ENCODE results near the gene CNOT3. TPM values are rescaled to one million over a fixed set of nuclear protein-coding genes. Genes with fewer than 3 reads are reported as not detected.
"Not testable (repeated sequence)": the region's sequence is repeated elsewhere in the genome, so short reads cannot be mapped to it uniquely, and the experiment has no call there.

CNOT3 gene
- total and polyA plus RNA-seq, 2 experiments from 2014 or later: 39.6 to 52.8 TPM

DNA sequence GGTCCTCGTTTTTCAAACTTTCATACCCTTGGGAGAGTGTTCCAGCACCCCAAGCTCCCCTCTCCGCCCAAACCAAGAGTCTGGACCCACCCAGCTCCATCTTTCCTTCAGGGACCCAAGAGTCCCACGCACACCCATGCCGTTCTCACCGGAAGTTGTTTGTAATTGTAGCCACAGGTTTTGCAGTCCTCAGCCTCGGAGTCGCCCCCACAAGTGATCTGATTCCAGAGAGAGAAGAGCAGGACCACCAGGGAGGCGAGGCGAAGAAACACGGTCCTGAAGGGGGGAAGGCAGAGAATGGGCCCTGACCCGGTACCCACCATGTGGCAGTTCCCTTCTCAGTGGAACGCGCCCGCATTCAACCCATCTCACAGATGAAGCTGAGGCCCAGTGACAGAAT is 25.3 kb downstream of the CNOT3 start:
- H3K9me3 ChIP-seq (ENCODE audit: low read depth): no peaks in the 10 kb centered on the region
- no peak overlapping the region for H3K27ac ChIP-seq
- no peak for DNase-seq (ENCODE audit: low read depth in 1 of 2, low spot score in 1 of 2)
- no peaks in the 10 kb centered on the region for H3K36me3 ChIP-seq
- H3K27me3 ChIP-seq: no peaks in the 10 kb centered on the region
- no peak overlapping the region for H3K4me3 ChIP-seq
- TF ChIP-seq, protein P1, sequence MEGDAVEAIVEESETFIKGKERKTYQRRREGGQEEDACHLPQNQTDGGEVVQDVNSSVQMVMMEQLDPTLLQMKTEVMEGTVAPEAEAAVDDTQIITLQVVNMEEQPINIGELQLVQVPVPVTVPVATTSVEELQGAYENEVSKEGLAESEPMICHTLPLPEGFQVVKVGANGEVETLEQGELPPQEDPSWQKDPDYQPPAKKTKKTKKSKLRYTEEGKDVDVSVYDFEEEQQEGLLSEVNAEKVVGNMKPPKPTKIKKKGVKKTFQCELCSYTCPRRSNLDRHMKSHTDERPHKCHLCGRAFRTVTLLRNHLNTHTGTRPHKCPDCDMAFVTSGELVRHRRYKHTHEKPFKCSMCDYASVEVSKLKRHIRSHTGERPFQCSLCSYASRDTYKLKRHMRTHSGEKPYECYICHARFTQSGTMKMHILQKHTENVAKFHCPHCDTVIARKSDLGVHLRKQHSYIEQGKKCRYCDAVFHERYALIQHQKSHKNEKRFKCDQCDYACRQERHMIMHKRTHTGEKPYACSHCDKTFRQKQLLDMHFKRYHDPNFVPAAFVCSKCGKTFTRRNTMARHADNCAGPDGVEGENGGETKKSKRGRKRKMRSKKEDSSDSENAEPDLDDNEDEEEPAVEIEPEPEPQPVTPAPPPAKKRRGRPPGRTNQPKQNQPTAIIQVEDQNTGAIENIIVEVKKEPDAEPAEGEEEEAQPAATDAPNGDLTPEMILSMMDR (IDR thresholded peaks at IDR 0.05; ENCODE audit: low read depth, low read length): no peak
- H3K4me1 ChIP-seq (ENCODE audit: low read depth): peaks cover 10% of the 10 kb centered on the region

DNA sequence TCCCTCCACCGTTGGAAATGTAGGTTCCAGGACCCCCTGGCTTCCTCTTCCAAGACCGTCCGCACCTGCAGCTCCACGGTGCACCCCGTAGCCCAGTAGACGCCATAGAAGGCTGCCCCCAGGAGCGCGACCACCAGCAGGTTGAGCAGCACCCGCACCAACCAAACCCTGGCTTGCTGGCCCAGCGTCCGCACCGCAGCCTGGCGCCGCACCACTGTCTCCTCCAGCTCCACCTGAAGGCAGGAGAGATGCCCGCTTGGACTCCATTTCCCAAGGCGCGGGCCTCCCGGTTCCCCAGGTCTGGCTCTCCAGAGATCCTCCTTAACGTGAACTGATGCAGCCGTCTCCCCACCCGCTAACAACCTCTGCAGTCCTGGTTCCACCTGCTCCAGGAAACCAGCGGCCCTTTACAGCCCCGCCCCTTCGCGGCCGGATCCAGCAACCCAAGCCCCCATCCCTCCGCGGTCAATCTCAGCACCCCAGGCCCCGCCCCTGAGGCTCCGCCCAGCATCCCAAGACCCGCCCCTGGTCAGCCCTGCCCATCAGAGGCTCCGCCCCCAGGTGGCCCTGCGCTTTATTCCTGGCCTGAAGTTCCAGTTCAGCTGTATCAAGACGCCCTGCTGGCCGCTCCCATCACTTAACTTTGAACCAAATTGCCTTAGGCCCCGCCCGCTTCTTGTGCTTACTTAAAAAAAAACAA is 27.0 kb downstream of the CNOT3 start:
- Histone ChIP-seq H3K9me3 (ENCODE audit: low read depth) (no peaks in the 10 kb centered on the region), H3K4me3 (no peak overlapping the region), H3K27me3 (no peaks in the 10 kb centered on the region), H3K4me1 (ENCODE audit: low read depth) (peaks cover 5% of the 10 kb centered on the region), H3K27ac (no peak overlapping the region), H3K36me3 (no peaks in the 10 kb centered on the region)
- TF ChIP-seq, protein P1 (IDR thresholded peaks at IDR 0.05; ENCODE audit: low read depth, low read length): no peak
- DNase-seq (ENCODE audit: low read depth in 1 of 2, low spot score in 1 of 2): peak; percentile 59 to 70

DNA sequence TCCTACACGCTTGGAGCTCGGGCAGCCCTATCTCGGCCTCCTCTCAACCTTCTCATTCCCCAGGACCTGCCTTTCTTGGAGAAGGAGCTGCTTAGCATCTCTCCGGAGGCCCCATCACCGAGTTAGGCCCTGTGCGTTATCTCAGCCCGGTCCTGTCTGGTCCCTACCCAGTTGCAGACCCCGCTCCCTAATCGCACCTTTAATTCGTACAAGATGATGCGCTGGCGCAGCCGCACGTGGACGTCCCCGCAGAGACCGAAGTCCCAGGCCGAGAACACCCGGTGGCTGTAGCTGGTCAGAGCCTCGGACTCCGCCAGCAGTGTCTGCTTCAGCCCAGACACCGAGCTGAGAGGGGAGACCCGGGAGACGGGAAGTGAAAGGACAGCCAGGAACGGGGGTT is 27.7 kb downstream of the CNOT3 start:
- TF ChIP-seq, protein P1 (IDR thresholded peaks at IDR 0.05; ENCODE audit: low read depth, low read length): no peak
- Histone ChIP-seq H3K9me3 (ENCODE audit: low read depth) (no peaks in the 10 kb centered on the region), H3K27me3 (no peaks in the 10 kb centered on the region), H3K36me3 (no peaks in the 10 kb centered on the region), H3K27ac (no peak overlapping the region), H3K4me3 (no peak overlapping the region), H3K4me1 (ENCODE audit: low read depth) (peaks cover 5% of the 10 kb centered on the region)
- DNase-seq (ENCODE audit: low read depth in 1 of 2, low spot score in 1 of 2): no peak

DNA sequence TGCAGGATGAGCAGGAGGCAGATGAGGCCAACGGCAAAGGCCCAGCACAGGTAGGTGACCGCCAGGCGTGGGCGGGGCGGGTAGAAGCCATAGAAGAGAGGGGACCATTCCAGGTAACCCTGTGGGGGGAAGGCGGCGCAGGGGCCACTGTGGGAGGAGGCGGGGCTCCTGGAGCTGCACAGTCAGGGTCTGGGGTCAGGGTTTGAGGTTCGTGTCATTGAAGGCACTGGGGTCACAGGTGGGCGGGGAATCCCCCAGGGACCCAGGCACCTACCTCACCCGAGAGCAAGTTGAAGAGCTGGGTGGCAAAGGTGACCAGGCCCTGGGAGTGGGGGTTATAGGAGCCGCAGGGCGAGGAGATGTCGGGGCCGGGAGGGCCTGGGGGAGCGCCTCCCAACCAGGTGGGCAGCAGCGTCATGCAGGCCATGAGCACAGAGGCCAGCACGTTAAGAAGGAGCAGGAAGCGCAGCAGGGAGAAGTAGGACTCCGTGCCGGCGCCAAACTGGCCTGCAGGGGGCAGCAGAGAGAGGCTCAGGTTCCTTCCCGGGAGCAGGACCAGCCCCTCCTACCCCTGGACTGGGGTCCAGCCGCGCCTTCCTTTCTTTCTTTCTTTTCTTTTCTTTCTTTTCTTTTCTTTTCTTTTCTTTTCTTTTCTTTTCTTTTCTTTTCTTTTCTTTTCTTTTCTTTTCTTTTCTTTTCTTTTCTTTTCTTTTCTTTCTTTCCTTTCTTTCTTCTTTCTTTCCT is 30.8 kb downstream of the CNOT3 start:
- Histone ChIP-seq H3K4me1 (ENCODE audit: low read depth) (peaks cover 3% of the 10 kb centered on the region), H3K9me3 (ENCODE audit: low read depth) (no peaks in the 10 kb centered on the region), H3K36me3 (no peaks in the 10 kb centered on the region), H3K27ac (no peak overlapping the region), H3K27me3 (no peaks in the 10 kb centered on the region), H3K4me3 (no peak overlapping the region)
- peak; percentile 91 to 93 for DNase-seq (ENCODE audit: low read depth in 1 of 2, low spot score in 1 of 2)
- TF ChIP-seq, protein P1 (IDR thresholded peaks at IDR 0.05; ENCODE audit: low read depth, low read length): peak; percentile 84

DNA sequence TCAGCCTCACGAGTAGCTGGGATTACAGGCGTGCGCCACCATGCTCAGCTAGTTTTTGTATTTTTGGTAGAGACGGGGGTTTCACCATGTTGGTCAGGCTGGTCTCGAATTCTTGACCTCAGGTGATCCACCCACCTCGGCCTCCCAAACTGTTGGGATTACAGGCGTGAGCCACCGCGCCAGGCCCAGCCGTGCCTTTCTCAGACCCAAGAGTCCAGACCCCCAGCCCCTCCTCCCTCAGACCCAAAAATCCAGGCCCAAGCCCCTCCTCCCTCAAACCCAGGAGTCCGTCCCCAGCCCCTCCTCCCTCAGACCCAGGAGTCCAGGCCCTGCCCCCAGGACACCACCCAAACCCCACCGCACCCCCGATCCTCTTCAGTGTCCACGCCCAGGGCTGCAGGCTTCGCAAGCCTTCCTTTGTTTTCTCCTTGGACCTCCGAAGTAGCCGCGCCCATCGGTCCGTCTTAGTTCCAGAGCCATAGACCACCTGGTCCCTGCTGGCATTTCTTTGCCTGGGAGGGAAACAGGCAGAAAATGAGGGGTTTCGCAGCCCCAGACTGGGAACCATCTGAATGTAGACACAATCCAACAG is 31.7 kb downstream of the CNOT3 start:
- H3K36me3 ChIP-seq: no peaks in the 10 kb centered on the region
- H3K4me3 ChIP-seq: no peak overlapping the region
- TF ChIP-seq, protein P1 (IDR thresholded peaks at IDR 0.05; ENCODE audit: low read depth, low read length): no peak
- no peaks in the 10 kb centered on the region for H3K9me3 ChIP-seq (ENCODE audit: low read depth)
- H3K4me1 ChIP-seq (ENCODE audit: low read depth): peaks cover 3% of the 10 kb centered on the region
- DNase-seq (ENCODE audit: low read depth in 1 of 2, low spot score in 1 of 2): no peak
- H3K27me3 ChIP-seq: no peaks in the 10 kb centered on the region
- no peak overlapping the region for H3K27ac ChIP-seq

DNA sequence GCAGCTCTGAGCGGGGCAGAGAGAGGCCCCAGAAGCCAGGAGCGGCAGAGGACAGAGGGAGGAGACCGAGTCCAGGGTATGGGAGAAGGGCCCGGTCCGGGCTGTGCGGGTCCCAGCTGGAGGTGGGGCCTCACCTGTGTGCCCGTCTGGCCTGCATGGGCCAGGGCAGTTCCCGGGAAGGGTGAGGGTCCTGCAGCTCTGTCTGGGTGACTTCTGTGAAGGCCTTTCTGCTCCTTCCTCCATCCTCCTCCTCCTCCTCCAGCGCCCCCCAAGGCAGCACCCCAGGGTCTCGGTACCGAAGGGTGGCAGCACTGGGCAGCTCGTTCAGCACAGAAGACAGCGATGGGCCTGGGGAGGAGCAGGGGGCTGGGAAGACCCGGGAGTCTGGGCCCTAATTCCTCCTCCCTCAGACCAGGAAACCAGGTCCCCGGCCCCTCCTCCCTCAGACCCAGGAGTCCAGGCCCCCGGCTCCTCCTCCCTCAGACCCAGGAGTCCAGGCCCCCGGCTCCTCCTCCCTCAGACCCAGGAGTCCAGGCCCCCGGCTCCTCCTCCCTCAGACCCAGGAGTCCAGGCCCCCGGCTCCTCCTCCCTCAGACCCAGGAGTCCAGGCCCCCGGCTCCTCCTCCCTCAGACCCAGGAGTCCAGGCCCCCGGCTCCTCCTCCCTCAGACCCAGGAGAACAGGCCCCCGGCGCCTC is 34.3 kb downstream of the CNOT3 start:
- H3K36me3 ChIP-seq; H3K9me3 ChIP-seq (ENCODE audit: low read depth); H3K4me3 ChIP-seq; H3K27me3 ChIP-seq; H3K4me1 ChIP-seq (ENCODE audit: low read depth); DNase-seq (ENCODE audit: low read depth in 1 of 2, low spot score in 1 of 2); H3K27ac ChIP-seq: not testable (repeated sequence)
